Uterus (tissue), 2 donors: Measurements from ENCODE around the gene ZNF860.

ENCODE experiments used
- CTCF ChIP-seq, 4 experiments: fragments of 200-600 bp in 2 of 4; fragments of 450-650 bp in 2 of 4; sonication (generic) in 2 of 4; IDR thresholded peaks; one replicate each; pipeline ENCODE4 v1.5.1; 2016 to 2019; ENCODE audit warnings: antibody characterized with exemption in 4 of 4, mild to moderate bottlenecking in 2 of 4, moderate library complexity in 1 of 4
- POLR2A ChIP-seq, 2 donors: fragments of 450-650 bp; IDR thresholded peaks; one replicate each; pipeline ENCODE4 v1.6.1; 2016; ENCODE audit warnings: antibody characterized with exemption in 2 of 2, mild to moderate bottlenecking in 1 of 2, moderate library complexity in 1 of 2

- no peak for TF ChIP-seq CTCF (IDR thresholded peaks at IDR 0.05)
- no peak for TF ChIP-seq POLR2A (IDR thresholded peaks at IDR 0.05)
These were observed 24.4 kb upstream of the ZNF860 start for GRCh38 chr3:31957106-31957505.
